Activated CD4-positive, alpha-beta T cell treated with anti-CD3 and anti-CD28 coated beads, Interleukin-2, amount 50 U/mL, for 4 hours (primary cell): ENCODE measurements around the gene INPP5D.
"Not testable (repeated sequence)": the region's sequence is repeated elsewhere in the genome, so short reads cannot be mapped to it uniquely, and the experiment has no call there.

ENCODE experiments used
- DNase-seq, 2 experiments: peaks; one replicate each; pipeline ENCODE4 v3.0.0-alpha.2; 2020

INPP5D gene

GRCh38 chr2:233152541-233152940 is 92.4 kb downstream of the INPP5D start:
- DNase-seq: no peak

GRCh38 chr2:233153146-233153798 is 93.1 kb downstream of the INPP5D start:
- DNase-seq: no peak

GRCh38 chr2:233156001-233156400 is 95.9 kb downstream of the INPP5D start:
- no peak for DNase-seq

- not testable (repeated sequence) for DNase-seq
Observed at GRCh38 chr2:233156461-233156860, 96.3 kb downstream of the INPP5D start.

- DNase-seq: no peak
Observed at GRCh38 chr2:233161730-233162129, 101.6 kb downstream of the INPP5D start.

- no peak for DNase-seq
Observed at GRCh38 chr2:233162770-233163169, 102.6 kb downstream of the INPP5D start.

GRCh38 chr2:233163486-233164103 is 103.5 kb downstream of the INPP5D start:
- DNase-seq: no peak

GRCh38 chr2:233164128-233164635 is 104.0 kb downstream of the INPP5D start:
- DNase-seq: no peak

GRCh38 chr2:233164967-233165366 is 104.8 kb downstream of the INPP5D start:
- no peak for DNase-seq

- no peak for DNase-seq
Observed at GRCh38 chr2:233165543-233165894, 105.4 kb downstream of the INPP5D start.

GRCh38 chr2:233165895-233166661 is 105.9 kb downstream of the INPP5D start:
- DNase-seq: no peak

GRCh38 chr2:233168445-233168844 is 108.3 kb downstream of the INPP5D start:
- no peak for DNase-seq

GRCh38 chr2:233168919-233169318 is 108.8 kb downstream of the INPP5D start:
- DNase-seq: no peak

GRCh38 chr2:233171344-233171743 is 111.2 kb downstream of the INPP5D start:
- no peak for DNase-seq

GRCh38 chr2:233173115-233173514 is 113.0 kb downstream of the INPP5D start:
- DNase-seq: no peak

GRCh38 chr2:233174137-233174536 is 114.0 kb downstream of the INPP5D start:
- no peak for DNase-seq

- DNase-seq: no peak
Observed at GRCh38 chr2:233178994-233179847, 119.1 kb downstream of the INPP5D start.

GRCh38 chr2:233179848-233180366 is 119.8 kb downstream of the INPP5D start:
- DNase-seq: no peak

- no peak for DNase-seq
Observed at GRCh38 chr2:233183869-233184418, 123.8 kb downstream of the INPP5D start.

GRCh38 chr2:233184669-233185068 is 124.5 kb downstream of the INPP5D start:
- DNase-seq: no peak

- no peak for DNase-seq
Observed at GRCh38 chr2:233185330-233185729, 125.2 kb downstream of the INPP5D start.

GRCh38 chr2:233185963-233186362 is 125.8 kb downstream of the INPP5D start:
- no peak for DNase-seq
